CD14-positive monocyte (primary cell): ENCODE data around the gene ZBTB7C. TPM values are rescaled to one million over a fixed set of nuclear protein-coding genes. Genes with fewer than 3 reads are reported as not detected.
A peak's percentile ranks its signal among the peaks of the same experiment; 100 is the strongest.

Experiments used
- DNase-seq, 3 donors: peaks; one replicate each; pipeline ENCODE4 v3.0.0-alpha.2; 2011 to 2022
- H2AFZ ChIP-seq: 2 replicates; pipeline ENCODE4 v1.6.0; 2012; ENCODE audit warnings: mild to moderate bottlenecking, low read depth, low read length, inconsistent platforms; ENCODE audit not compliant: insufficient read depth, poor library complexity, severe bottlenecking
- H3K27ac ChIP-seq, 2 donors: 1 replicate in 1 of 2; 2 replicates in 1 of 2; pipeline ENCODE4 v1.5.1; 2012 to 2013; ENCODE audit warnings: low read length in 2 of 2, control low read depth in 1 of 2, inconsistent platforms in 1 of 2, low read depth in 1 of 2, mild to moderate bottlenecking in 1 of 2
- H3K27me3 ChIP-seq, 2 donors: one replicate each; pipeline versions ENCODE4 v1.6.0 to v1.6.1; 2011 to 2013; ENCODE audit warnings: low read length in 2 of 2; ENCODE audit not compliant: control insufficient read depth in 2 of 2, insufficient read depth in 2 of 2
- H3K36me3 ChIP-seq, 2 donors: replicated peaks in 1 of 2; 1 replicate in 1 of 2; 2 replicates in 1 of 2; pipeline versions ENCODE4 v1.5.1 to v1.6.1; 2012 to 2013; ENCODE audit warnings: low read length in 2 of 2, control low read depth in 1 of 2, inconsistent platforms in 1 of 2, mild to moderate bottlenecking in 1 of 2; ENCODE audit not compliant: insufficient read depth in 2 of 2, control insufficient read depth in 1 of 2
- H3K4me1 ChIP-seq, 2 donors: 1 replicate in 1 of 2; 2 replicates in 1 of 2; pipeline versions ENCODE4 v1.5.1 to v1.6.1; 2012 to 2013; ENCODE audit warnings: low read length in 2 of 2, control low read depth in 1 of 2, inconsistent platforms in 1 of 2, mild to moderate bottlenecking in 1 of 2, moderate library complexity in 1 of 2; ENCODE audit not compliant: insufficient read depth in 2 of 2, control insufficient read depth in 1 of 2
- H3K4me2 ChIP-seq: replicated peaks from 2 replicates; pipeline ENCODE3; 2012; ENCODE audit warnings: low read length, moderate library complexity, mild to moderate bottlenecking; ENCODE audit not compliant: poor library complexity, severe bottlenecking; ENCODE audit errors: extremely low read depth
- H3K4me3 ChIP-seq, 3 experiments: fragments of 200-600 bp in 1 of 3; sonication (generic) in 1 of 3; replicated peaks in 1 of 3; 1 replicate in 2 of 3; 2 replicates in 1 of 3; pipeline ENCODE4 v1.5.1; 2011 to 2013; ENCODE audit warnings: low read length in 3 of 3, mild to moderate bottlenecking in 3 of 3, control low read depth in 2 of 3, low read depth in 2 of 3, inconsistent platforms in 1 of 3, moderate library complexity in 1 of 3
- H3K79me2 ChIP-seq: 2 replicates; pipeline ENCODE4 v1.6.0; 2012; ENCODE audit warnings: mild to moderate bottlenecking, control low read depth, inconsistent platforms, low read length, moderate library complexity; ENCODE audit not compliant: insufficient read depth
- H3K9ac ChIP-seq: 2 replicates; pipeline ENCODE4 v1.6.0; 2017; ENCODE audit warnings: low read length, mild to moderate bottlenecking; ENCODE audit not compliant: insufficient read depth, poor library complexity, severe bottlenecking
- H3K9me3 ChIP-seq, 2 donors: replicated peaks in 1 of 2; 1 replicate in 1 of 2; 2 replicates in 1 of 2; pipeline versions ENCODE4 v1.5.1 to v1.6.1; 2012 to 2013; ENCODE audit warnings: low read length in 2 of 2, control low read depth in 1 of 2; ENCODE audit not compliant: control insufficient read depth in 1 of 2, insufficient read depth in 1 of 2
- H4K20me1 ChIP-seq: 2 replicates; pipeline ENCODE4 v1.6.0; 2012; ENCODE audit warnings: mild to moderate bottlenecking, low read length, control low read depth, moderate library complexity; ENCODE audit not compliant: insufficient read depth
- H3K27ac Mint-ChIP-seq, 7 donors: one replicate each; pipeline ENCODE4 v1.8.0; 2020; ENCODE audit warnings: mild to moderate bottlenecking in 7 of 7, mixed read lengths in 7 of 7, moderate library complexity in 6 of 7, inconsistent platforms in 2 of 7
- H3K27me3 Mint-ChIP-seq, 3 donors: one replicate each; pipeline ENCODE4 v1.8.0; 2021 to 2022; ENCODE audit warnings: low read depth in 3 of 3, mild to moderate bottlenecking in 3 of 3, mixed read lengths in 3 of 3, moderate library complexity in 3 of 3, inconsistent platforms in 1 of 3
- H3K36me3 Mint-ChIP-seq, 2 donors: one replicate each; pipeline ENCODE4 v1.8.0; 2020; ENCODE audit warnings: mixed read lengths in 2 of 2, inconsistent platforms in 1 of 2, mild to moderate bottlenecking in 1 of 2
- H3K4me1 Mint-ChIP-seq: one replicate; pipeline ENCODE4 v1.8.0; 2020; ENCODE audit warnings: mild to moderate bottlenecking, mixed read lengths
- H3K4me3 Mint-ChIP-seq, 2 donors: one replicate each; pipeline ENCODE4 v1.8.0; 2020; ENCODE audit warnings: mild to moderate bottlenecking in 2 of 2, mixed read lengths in 2 of 2, moderate library complexity in 1 of 2
- H3K9me3 Mint-ChIP-seq, 7 donors: one replicate each; pipeline ENCODE4 v1.8.0; 2020 to 2022; ENCODE audit warnings: mixed read lengths in 7 of 7, mild to moderate bottlenecking in 6 of 7, moderate library complexity in 6 of 7, inconsistent platforms in 2 of 7
- WGBS: methylation state at CpG from one replicate; pipeline ENCODE4 v1.1.5; 2013; ENCODE audit warnings: missing lambda C conversion rate; ENCODE audit not compliant: insufficient coverage; 5-methylcytosine and 5-hydroxymethylcytosine counted together
- intact Hi-C, 2 donors: fragments of 100-400 bp; cut with micrococcal nuclease; formaldehyde crosslinking; loops; one replicate each; pipeline versions ENCODE4 v1.15.0 to v1.15.1; 2023
- polyA plus RNA-seq, 3 donors: library from polyadenylated mRNA; depleted of rRNA in 1 of 3; unstranded in 2 of 3; stranded (reverse) in 1 of 3; fragments of 300-500 nt in 2 of 3; fragments of >200 nt in 1 of 3; fragmentation: Illumina TruSeq in 2 of 3; gene quantifications; 1 replicate in 2 of 3; 2 replicates in 1 of 3; pipeline ENCODE4 v1.2.3, GENCODE V29; 2012 to 2021
- TF ChIP-seq, protein P1 (sequence below): fragments of 200-600 bp; IDR thresholded peaks from one replicate; pipeline ENCODE4 v1.8.0; 2022; ENCODE audit warnings: antibody characterized with exemption, mild to moderate bottlenecking

The ZBTB7C gene
- polyA plus RNA-seq, 3 donors = 0.03 to 0.09 TPM; not detected in 1

DNA sequence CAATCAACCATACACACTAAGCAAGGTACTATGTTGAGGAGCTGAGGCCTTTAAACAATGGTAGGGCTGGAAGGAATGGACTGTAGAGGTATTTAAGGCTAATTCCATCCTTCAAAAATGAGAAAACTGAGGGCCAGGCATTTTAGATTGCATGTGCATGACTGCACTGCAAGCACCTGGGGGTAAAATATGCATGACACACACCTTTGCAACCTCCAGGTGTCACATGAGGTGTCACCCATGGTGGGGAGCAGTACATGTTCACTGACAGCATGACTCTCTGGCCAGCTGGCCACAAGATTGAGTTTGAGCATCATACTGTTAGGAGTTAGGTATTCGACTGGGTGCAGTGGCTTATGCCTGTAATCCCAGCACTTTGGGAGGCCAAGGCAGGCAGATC lies 182.8 kb downstream of the ZBTB7C start:
- WGBS = 100% methylated on average over 1 of the region's 1 CpG
- no peak overlapping the region for H2AFZ ChIP-seq
- Mint-ChIP-seq H3K9me3 (peaks cover 0 to 2% (median 0%) of the 10 kb centered on the region in 7 donors), H3K4me1 (peaks cover 41% of the 10 kb centered on the region), H3K27me3 (peaks cover 0 to 3% (median 0%) of the 10 kb centered on the region in 3 donors), H3K27ac (peak overlapping the region in 6 of 7 donors; percentile 84 to 96 (median 93)), H3K36me3 (no peaks in the 10 kb centered on the region), H3K4me3 (no peak overlapping the region)
- H3K27me3 ChIP-seq = no peaks in the 10 kb centered on the region
- no peaks in the 10 kb centered on the region for H3K36me3 ChIP-seq
- peaks cover 19 to 82% of the 10 kb centered on the region in 2 donors for H3K4me1 ChIP-seq
- no peak overlapping the region for H3K4me2 ChIP-seq
- no peak overlapping the region for H3K9ac ChIP-seq
- peak overlapping the region in 1 of 2 donors; percentile 52 for H3K27ac ChIP-seq
- no peaks in the 10 kb centered on the region for H3K9me3 ChIP-seq
- TF ChIP-seq, protein P1, sequence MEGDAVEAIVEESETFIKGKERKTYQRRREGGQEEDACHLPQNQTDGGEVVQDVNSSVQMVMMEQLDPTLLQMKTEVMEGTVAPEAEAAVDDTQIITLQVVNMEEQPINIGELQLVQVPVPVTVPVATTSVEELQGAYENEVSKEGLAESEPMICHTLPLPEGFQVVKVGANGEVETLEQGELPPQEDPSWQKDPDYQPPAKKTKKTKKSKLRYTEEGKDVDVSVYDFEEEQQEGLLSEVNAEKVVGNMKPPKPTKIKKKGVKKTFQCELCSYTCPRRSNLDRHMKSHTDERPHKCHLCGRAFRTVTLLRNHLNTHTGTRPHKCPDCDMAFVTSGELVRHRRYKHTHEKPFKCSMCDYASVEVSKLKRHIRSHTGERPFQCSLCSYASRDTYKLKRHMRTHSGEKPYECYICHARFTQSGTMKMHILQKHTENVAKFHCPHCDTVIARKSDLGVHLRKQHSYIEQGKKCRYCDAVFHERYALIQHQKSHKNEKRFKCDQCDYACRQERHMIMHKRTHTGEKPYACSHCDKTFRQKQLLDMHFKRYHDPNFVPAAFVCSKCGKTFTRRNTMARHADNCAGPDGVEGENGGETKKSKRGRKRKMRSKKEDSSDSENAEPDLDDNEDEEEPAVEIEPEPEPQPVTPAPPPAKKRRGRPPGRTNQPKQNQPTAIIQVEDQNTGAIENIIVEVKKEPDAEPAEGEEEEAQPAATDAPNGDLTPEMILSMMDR = no peak
- DNase-seq = no peak
- no peak overlapping the region for H3K4me3 ChIP-seq
- H4K20me1 ChIP-seq = no peaks in the 10 kb centered on the region
- intact Hi-C loops = no loop called here
- H3K79me2 ChIP-seq = no peaks in the 10 kb centered on the region

DNA sequence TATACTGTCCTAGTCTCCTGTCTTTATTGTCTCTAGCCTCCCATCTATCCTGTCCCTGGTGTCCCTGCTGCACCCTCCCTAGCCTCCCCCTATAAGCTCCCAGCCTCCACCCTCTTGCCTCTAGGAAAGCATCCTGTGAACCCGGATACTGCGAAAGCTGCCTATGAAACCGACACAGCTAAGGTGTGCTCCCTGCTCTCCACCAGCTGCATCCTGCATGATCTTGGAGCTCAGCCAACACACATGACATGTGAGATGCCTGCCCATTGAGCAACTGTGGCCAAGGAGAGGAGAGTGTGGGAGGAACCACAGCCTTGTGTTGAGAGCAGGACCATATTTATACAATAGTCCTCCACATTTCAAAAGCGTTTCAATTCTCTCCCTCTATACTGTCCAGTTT lies 187.1 kb downstream of the ZBTB7C start:
- Histone ChIP-seq H3K36me3 (no peaks in the 10 kb centered on the region), H3K4me2 (no peak overlapping the region), H4K20me1 (no peaks in the 10 kb centered on the region), H3K9me3 (no peaks in the 10 kb centered on the region), H3K27ac (peak overlapping the region in 1 of 2 donors; percentile 28), H3K4me1 (peaks cover 7 to 56% of the 10 kb centered on the region in 2 donors), H3K9ac (no peak overlapping the region), H3K4me3 (no peak overlapping the region), H3K27me3 (no peaks in the 10 kb centered on the region), H2AFZ (no peak overlapping the region), H3K79me2 (no peaks in the 10 kb centered on the region)
- TF ChIP-seq, protein P1 = no peak
- Mint-ChIP-seq H3K36me3 (no peaks in the 10 kb centered on the region), H3K4me3 (no peak overlapping the region), H3K27me3 (peaks cover 2% of the 10 kb centered on the region in 3 donors), H3K4me1 (peaks cover 18% of the 10 kb centered on the region), H3K9me3 (peaks cover 0 to 2% (median 0%) of the 10 kb centered on the region in 7 donors), H3K27ac (no peak overlapping the region)
- WGBS = 0% methylated on average over 2 of the region's 4 CpGs
- intact Hi-C loops = no loop called here
- DNase-seq = peak in 2 of 3 donors; percentile 56 to 64
